ENCODE data around the gene LKAAEAR1. TPM values are rescaled to one million over a fixed set of nuclear protein-coding genes. Genes with fewer than 3 reads are reported as not detected.

LKAAEAR1 gene
- total and polyA plus RNA-seq, 2 experiments from 2014 or later = 1.8 TPM; not detected in 1

DNA sequence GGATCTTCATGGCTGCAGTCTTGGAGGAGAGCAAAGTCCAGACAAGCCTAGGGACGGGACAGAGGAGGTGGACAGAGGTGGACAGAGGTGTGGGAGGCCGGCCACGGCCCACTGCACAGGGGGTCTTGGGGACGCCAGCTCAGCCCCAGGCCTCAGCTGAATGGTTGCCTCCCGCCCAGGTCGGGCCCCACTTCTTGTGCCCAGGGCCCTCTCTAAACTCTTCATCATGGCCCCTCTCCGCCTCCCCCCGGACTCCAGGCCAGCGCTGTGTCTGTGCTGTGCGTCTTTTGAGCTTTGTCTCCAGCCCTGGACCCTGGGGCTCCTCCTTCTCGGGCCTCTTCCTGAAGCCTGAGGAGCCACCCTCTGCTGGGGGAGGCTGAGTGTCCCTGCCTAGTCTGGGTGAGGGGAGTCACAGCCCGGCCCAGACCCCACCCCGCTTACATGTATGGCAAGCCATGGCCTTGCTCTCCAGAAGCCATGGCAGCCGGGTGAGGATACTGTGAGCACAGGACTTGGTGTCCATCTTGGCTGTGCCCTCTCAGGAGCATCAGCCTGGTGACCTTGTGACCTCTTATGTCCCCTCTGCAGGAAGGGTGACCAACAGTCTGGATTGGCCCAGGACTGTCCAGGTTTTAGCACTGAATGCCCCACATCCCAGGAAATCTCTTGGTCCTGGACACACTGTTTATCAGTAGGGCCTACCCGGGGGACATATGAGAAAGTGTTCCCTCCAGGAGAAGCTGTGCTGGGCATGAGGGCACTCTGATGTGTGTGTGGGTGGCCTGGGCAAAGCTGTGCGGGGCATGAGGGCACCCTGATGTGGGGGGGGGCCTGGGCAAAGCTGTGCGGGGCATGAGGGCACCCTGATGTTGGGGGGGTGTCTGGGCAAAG, 32.6 kb upstream of the LKAAEAR1 start (continued):
- TF ChIP-seq ZNF462 (CRISPR knock-in tag; IDR thresholded peaks at IDR 0.05) = no peak
- no peak for TF ChIP-seq EZH2 (IDR thresholded peaks at IDR 0.05; ENCODE audit: low read depth, unreplicated experiment)
- TF ChIP-seq ZNF114 (CRISPR knock-in tag; IDR thresholded peaks at IDR 0.05) = no peak
- TF ChIP-seq, protein P1, sequence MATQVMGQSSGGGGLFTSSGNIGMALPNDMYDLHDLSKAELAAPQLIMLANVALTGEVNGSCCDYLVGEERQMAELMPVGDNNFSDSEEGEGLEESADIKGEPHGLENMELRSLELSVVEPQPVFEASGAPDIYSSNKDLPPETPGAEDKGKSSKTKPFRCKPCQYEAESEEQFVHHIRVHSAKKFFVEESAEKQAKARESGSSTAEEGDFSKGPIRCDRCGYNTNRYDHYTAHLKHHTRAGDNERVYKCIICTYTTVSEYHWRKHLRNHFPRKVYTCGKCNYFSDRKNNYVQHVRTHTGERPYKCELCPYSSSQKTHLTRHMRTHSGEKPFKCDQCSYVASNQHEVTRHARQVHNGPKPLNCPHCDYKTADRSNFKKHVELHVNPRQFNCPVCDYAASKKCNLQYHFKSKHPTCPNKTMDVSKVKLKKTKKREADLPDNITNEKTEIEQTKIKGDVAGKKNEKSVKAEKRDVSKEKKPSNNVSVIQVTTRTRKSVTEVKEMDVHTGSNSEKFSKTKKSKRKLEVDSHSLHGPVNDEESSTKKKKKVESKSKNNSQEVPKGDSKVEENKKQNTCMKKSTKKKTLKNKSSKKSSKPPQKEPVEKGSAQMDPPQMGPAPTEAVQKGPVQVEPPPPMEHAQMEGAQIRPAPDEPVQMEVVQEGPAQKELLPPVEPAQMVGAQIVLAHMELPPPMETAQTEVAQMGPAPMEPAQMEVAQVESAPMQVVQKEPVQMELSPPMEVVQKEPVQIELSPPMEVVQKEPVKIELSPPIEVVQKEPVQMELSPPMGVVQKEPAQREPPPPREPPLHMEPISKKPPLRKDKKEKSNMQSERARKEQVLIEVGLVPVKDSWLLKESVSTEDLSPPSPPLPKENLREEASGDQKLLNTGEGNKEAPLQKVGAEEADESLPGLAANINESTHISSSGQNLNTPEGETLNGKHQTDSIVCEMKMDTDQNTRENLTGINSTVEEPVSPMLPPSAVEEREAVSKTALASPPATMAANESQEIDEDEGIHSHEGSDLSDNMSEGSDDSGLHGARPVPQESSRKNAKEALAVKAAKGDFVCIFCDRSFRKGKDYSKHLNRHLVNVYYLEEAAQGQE (IDR thresholded peaks at IDR 0.05; ENCODE audit: unreplicated experiment) = no peak
- TF ChIP-seq ZNF331 (CRISPR knock-in tag; IDR thresholded peaks at IDR 0.05; ENCODE audit: low read depth) = no peak
- no peak for TF ChIP-seq JUNB (IDR thresholded peaks at IDR 0.05; ENCODE audit: unreplicated experiment)
- no peak for TF ChIP-seq STAT1 (IDR thresholded peaks at IDR 0.05; ENCODE audit: unreplicated experiment)
